VCaP (cell line): ENCODE results near the gene TGFBR3.

Source experiments
- H3K27ac ChIP-seq: fragments of 450-650 bp; 2 replicates; pipeline ENCODE4 v1.5.1; 2017
- TF ChIP-seq, protein P1 (sequence below): fragments of 450-650 bp; conservative IDR thresholded peaks from 2 replicates; pipeline ENCODE4 v1.5.1; 2017; ENCODE audit warnings: mild to moderate bottlenecking, moderate library complexity

The TGFBR3 gene

DNA sequence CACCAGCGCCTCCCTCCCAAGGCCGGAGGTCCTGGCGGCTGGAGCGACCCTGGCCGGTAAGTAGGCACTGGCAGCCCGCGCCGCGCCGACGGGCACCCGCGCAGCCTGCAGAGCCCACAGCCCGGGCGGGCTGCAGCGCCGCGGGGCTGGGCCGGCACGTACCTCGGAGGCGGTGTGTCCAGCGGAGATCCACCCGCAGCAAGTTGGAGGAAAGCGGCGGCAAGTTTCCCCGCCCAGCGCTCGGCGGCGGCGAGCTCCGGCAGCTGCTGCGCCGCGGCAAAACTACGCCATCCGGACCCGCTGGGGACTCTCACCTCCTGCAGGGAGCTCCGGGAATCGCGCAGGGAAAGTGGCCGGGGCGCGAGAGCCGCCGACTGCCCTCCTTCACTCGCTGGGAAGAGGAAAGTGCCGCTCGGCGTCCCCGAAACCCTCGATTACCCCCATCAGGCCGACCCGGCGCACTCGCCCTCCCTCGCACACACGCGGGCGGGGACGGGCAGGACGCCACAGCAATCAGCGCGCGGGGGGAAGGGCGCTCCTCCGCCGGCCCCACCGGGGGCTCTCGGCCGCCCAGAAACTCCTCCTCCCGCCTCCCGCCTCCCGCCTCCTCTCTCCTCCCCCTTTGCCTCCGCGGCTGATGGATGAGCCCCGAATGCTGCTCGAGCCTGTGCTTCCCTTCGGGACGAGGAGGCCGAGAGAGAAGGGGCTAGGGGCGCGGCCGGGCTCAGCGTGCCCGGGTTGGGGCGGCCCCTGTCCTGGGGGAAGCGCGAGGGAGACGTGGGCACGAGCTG lies at the start of gene TGFBR3:
Gene TGFBR3 (minus strand): TSS at position 436 of the 791 bp plus-strand sequence. CDS start 24,620 bp downstream, outside the sequence.
- TF ChIP-seq, protein P1, sequence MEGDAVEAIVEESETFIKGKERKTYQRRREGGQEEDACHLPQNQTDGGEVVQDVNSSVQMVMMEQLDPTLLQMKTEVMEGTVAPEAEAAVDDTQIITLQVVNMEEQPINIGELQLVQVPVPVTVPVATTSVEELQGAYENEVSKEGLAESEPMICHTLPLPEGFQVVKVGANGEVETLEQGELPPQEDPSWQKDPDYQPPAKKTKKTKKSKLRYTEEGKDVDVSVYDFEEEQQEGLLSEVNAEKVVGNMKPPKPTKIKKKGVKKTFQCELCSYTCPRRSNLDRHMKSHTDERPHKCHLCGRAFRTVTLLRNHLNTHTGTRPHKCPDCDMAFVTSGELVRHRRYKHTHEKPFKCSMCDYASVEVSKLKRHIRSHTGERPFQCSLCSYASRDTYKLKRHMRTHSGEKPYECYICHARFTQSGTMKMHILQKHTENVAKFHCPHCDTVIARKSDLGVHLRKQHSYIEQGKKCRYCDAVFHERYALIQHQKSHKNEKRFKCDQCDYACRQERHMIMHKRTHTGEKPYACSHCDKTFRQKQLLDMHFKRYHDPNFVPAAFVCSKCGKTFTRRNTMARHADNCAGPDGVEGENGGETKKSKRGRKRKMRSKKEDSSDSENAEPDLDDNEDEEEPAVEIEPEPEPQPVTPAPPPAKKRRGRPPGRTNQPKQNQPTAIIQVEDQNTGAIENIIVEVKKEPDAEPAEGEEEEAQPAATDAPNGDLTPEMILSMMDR = peak; percentile 68
- peak within 1 kb of the TSS; percentile 74 for H3K27ac ChIP-seq

DNA sequence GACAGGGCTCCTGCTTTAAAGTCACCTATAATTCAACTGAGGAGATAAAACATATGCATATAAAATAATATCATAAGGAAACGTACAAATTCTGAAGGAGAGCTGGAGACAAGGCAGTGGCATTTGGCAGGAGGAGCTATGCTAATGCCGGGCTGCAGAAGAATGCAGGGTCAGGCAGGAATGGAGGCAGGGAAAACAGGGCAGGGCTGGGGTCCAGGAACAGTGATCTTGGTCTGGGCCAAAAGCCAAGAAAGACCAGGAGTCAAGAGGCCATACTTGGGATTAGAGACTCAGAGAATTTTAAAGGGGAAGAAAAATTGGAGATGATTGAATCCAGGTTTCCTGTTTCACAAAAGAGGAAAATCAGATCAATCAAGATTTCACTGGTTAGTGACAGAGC lies 43.3 kb upstream of the TGFBR3 start:
- no peak overlapping the region for H3K27ac ChIP-seq
- TF ChIP-seq, protein P1 = no peak

DNA sequence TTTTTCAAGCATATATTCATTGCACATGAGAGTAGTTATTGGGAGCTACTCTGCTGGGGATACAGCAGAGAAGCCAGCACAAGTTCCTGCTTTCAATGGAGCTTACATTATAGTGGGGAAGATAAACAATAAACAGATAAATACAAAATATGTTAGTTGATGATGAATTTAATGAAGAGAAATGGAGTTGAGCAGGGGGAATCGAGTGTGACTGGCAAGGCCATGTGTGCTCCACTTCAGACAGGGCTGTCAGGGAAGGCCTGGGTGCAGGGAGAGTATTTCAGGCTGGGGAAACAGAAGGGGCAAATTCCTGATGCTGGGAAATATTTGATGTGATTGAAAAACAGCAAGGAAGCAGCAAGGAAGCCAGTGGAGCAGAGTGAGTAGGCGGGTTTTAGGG lies 42.1 kb upstream of the TGFBR3 start:
- TF ChIP-seq, protein P1 = no peak
- H3K27ac ChIP-seq = no peak overlapping the region; the same call in 1 of the 2 replicates

DNA sequence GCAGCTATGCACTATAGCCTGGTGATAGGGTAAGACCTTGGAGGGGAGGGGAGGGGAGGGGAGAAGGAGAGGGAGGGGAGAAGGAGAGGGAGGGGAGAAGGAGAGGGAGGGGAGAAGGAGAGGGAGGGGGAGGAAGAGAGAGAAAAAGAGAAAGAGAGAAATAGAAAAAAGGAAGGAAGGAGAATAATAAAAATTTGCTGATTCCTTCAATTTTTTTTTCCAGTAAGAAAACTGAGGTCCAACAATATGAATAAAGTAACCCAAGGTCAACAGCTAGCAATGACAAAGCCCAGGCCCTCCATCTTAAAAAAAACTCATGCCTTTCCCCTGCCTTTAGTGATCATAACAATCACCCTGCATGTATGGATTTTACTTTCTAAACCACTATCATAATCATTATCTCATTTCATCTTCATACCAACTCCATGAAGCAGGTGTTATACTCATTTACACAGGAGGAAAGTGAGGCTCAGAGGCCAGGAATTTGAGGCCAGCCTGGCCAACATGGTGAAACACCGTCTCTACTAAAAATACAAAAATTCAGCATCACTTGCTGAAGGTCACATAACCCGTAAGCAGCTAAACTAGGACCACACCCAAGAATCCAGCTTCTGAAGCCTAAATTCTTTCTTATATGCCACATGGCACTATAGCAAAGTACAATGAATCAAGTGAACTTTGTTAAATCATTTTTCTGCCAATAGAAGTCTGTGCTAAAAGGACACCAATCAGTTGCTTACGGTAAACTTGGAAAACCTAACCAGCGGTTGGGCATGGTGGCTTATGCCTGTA lies 39.9 kb upstream of the TGFBR3 start:
- TF ChIP-seq, protein P1 = no peak
- no peak overlapping the region for H3K27ac ChIP-seq

DNA sequence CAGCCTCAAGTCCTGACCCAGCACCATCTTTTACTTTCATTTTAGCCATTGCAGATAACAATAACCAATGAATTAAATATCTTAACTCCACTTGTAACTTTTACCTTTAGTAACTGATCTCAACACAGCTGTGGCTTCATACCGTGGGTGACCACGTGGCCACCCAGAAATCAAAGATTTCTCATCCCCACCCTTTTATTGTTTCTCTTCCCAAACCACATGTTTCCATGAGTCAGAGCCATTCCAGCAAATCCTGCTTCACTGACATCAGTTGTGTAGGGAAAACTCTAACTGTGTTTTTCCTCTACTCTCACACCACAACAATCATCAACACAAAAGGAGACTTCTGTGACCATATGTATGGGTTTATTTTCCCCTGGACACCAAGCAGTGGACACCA lies 38.2 kb upstream of the TGFBR3 start:
- no peak overlapping the region for H3K27ac ChIP-seq
- TF ChIP-seq, protein P1 = no peak

DNA sequence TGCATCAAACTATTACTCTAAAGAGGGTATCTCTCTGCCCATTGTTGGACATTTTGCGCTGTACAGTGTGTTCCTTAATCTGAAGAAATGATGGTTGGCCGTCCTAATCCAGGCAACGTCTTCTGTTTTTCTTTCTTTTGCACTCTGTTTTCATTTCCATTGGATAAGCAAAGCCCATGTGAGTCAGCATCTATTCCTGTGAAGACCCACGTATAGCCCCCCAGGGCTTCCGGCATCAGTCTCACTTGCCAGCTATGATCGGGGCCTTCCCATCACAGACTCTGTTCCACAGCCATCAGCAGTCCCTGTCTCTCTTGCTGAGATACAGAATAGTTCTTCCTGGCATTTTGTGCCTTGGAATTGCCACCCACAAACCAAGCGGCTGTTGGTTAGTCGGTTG lies 34.0 kb upstream of the TGFBR3 start:
- no peak overlapping the region for H3K27ac ChIP-seq
- TF ChIP-seq, protein P1 = no peak

DNA sequence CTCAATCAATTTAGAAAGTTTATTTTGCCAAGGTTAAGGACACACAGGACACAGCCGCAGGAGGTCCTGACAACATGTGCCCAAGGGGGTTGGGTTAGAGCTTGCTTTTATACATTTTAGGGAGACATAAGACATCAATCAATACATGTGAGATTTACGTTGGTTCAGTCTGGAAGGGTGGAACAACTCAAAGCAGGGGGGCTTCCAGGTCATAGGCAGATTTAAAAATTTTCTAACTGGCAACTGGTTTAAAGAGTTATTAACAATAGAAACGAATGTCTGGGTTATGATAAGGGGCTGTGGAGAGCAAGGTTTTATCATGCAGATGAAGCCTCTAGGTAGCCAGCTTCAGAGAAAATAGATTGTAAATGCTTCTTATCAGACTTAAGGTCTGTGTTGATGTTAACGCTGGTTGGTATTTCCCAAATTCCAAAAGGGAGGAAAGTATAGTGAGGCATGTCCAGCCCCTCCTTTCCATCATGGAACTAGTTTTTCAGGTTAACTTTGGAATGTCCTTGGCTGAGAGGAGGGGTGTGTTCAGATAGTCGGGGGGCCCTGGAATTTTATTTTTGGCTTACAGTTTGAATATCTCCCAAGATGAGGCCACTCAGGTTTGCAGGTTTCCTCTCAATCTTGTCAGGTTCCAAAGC lies 31.0 kb upstream of the TGFBR3 start:
- H3K27ac ChIP-seq = no peak overlapping the region
- TF ChIP-seq, protein P1 = no peak
